HCT116 (cell line): ENCODE data around the gene DNASE1L3. TPM values are rescaled to one million over a fixed set of nuclear protein-coding genes. Genes with fewer than 3 reads are reported as not detected.

Experiments
- ATAC-seq: fragments of 200-7000 bp; cut with Tn5 transposase; 2 replicates; pipeline ENCODE4 v1.9.1; 2020; ENCODE audit warnings: mild to moderate bottlenecking, moderate library complexity
- BruUV-seq: library from RNA; stranded (reverse); fragments of 400-500 nt; replicated peaks from 2 replicates; lab custom pipeline; 2021; lab: Mats Ljungman, UMichigan
- CTCF ChIA-PET: fragments of 300-600 bp; sonication (Branson Sonifier 250); formaldehyde crosslinking; loops from one replicate; lab custom pipeline; 2021; ENCODE audit warnings: antibody characterized with exemption; lab: Charles Lee
- POLR2A ChIA-PET: fragments of 300-600, 350-600 bp; sonication (Branson Sonifier 250); formaldehyde crosslinking; loops from one replicate; lab custom pipeline; 2021; ENCODE audit warnings: antibody characterized with exemption; lab: Charles Lee
- RAD21 ChIA-PET, 2 experiments: fragments of 300-600 bp; sonication (Branson Sonifier 250); formaldehyde crosslinking; loops; one replicate each; lab custom pipeline; 2023; ENCODE audit warnings: low total read pairs in 2 of 2; ENCODE audit not compliant: uncharacterized antibody in 2 of 2, unreplicated experiment in 2 of 2, low non-redundant PET in 1 of 2; lab: Charles Lee
- DNase-seq: peaks from one replicate; pipeline ENCODE4 v3.0.0-alpha.2; 2010; ENCODE audit warnings: low read depth, low spot score
- H2AFZ ChIP-seq: fragments of 200-600 bp; shearing (Covaris generic), sonication (generic); 2 replicates; pipeline ENCODE4 v1.6.1; 2017; ENCODE audit warnings: low read depth, mixed run types, mixed read lengths, antibody characterized with exemption, low read length; ENCODE audit not compliant: poor library complexity, severe bottlenecking
- H3K27ac ChIP-seq: 2 replicates; pipeline ENCODE4 v1.5.1; 2012; ENCODE audit warnings: low read depth, low read length
- H3K27me3 ChIP-seq: fragments of 200-600 bp; sonication (generic); 2 replicates; pipeline ENCODE4 v1.6.1; 2016; ENCODE audit warnings: mixed run types, low read length, mixed read lengths; ENCODE audit not compliant: insufficient read depth
- H3K36me3 ChIP-seq, 2 experiments: fragments of 200-500 bp in 1 of 2; fragments of 200-600 bp in 1 of 2; sonication (Bioruptor generic) in 1 of 2; sonication (generic) in 1 of 2; 2 replicates each; pipeline versions ENCODE4 v1.5.1 to v1.6.1; 2014 to 2016; ENCODE audit warnings: low read length in 2 of 2, inconsistent platforms in 1 of 2, mixed read lengths in 1 of 2, mixed run types in 1 of 2; ENCODE audit not compliant: insufficient read depth in 2 of 2, control insufficient read depth in 1 of 2
- H3K4me1 ChIP-seq, 2 experiments: fragments of 200-600 bp in 1 of 2; sonication (generic) in 1 of 2; 2 replicates each; pipeline versions ENCODE4 v1.5.1 to v1.6.1; 2012 to 2017; ENCODE audit warnings: low read length in 2 of 2, inconsistent platforms in 1 of 2, mild to moderate bottlenecking in 1 of 2, mixed read lengths in 1 of 2, mixed run types in 1 of 2, moderate library complexity in 1 of 2; ENCODE audit not compliant: insufficient read depth in 2 of 2, control insufficient read depth in 1 of 2
- H3K4me2 ChIP-seq: fragments of 200-600 bp; sonication (generic); 2 replicates; pipeline ENCODE4 v1.6.1; 2017; ENCODE audit warnings: mixed run types, low read length, mixed read lengths
- H3K4me3 ChIP-seq, 2 experiments: fragments of 200-600 bp in 1 of 2; sonication (generic) in 1 of 2; replicated peaks in 1 of 2; 2 replicates each; pipeline ENCODE4 v1.5.1; 2011 to 2016; ENCODE audit warnings: low read length in 2 of 2, control low read depth in 1 of 2, low read depth in 1 of 2, mild to moderate bottlenecking in 1 of 2, mixed read lengths in 1 of 2, mixed run types in 1 of 2
- H3K79me2 ChIP-seq: fragments of 200-600 bp; sonication (generic); 2 replicates; pipeline ENCODE4 v1.6.1; 2017; ENCODE audit warnings: mild to moderate bottlenecking, mixed run types, low read length, moderate library complexity, mixed read lengths; ENCODE audit not compliant: insufficient read depth
- H3K9ac ChIP-seq: fragments of 200-600 bp; sonication (generic); 2 replicates; pipeline ENCODE4 v1.6.1; 2016; ENCODE audit warnings: low read length, mixed read lengths
- H3K9me2 ChIP-seq: fragments of 200-600 bp; sonication (generic), shearing (Covaris generic); 2 replicates; pipeline ENCODE4 v1.6.1; 2017; ENCODE audit warnings: mixed run types, mild to moderate bottlenecking, moderate library complexity; ENCODE audit not compliant: insufficient read depth
- H3K9me3 ChIP-seq, 2 experiments: fragments of 200-500 bp in 1 of 2; fragments of 200-600 bp in 1 of 2; sonication (Bioruptor generic) in 1 of 2; sonication (generic) in 1 of 2; 2 replicates each; pipeline ENCODE4 v1.6.1; 2014 to 2017; ENCODE audit warnings: low read length in 2 of 2, mixed read lengths in 2 of 2, inconsistent platforms in 1 of 2, low read depth in 1 of 2, mild to moderate bottlenecking in 1 of 2, mixed run types in 1 of 2, moderate library complexity in 1 of 2; ENCODE audit not compliant: control insufficient read depth in 1 of 2, insufficient read depth in 1 of 2
- H4K20me1 ChIP-seq: fragments of 200-600 bp; sonication (generic), shearing (Covaris generic); 2 replicates; pipeline ENCODE4 v1.6.1; 2017; ENCODE audit warnings: mixed run types, mild to moderate bottlenecking, moderate library complexity; ENCODE audit not compliant: insufficient read depth
- ATF3 ChIP-seq: IDR thresholded peaks from 2 replicates; pipeline ENCODE4 v1.6.1; 2012
- CBX3 ChIP-seq: IDR thresholded peaks from 2 replicates; pipeline ENCODE4 v1.6.1; 2012; ENCODE audit warnings: low read depth
- CEBPB ChIP-seq: IDR thresholded peaks from 2 replicates; pipeline ENCODE4 v1.6.1; 2012; ENCODE audit warnings: low read depth
- EGR1 ChIP-seq: IDR thresholded peaks from 2 replicates; pipeline ENCODE4 v1.6.1; 2012; ENCODE audit warnings: low read depth
- ELF1 ChIP-seq: IDR thresholded peaks from 2 replicates; pipeline ENCODE4 v1.6.1; 2012; ENCODE audit warnings: low read depth, borderline replicate concordance
- EZH2 ChIP-seq: fragments of 200-600 bp; sonication (generic); IDR thresholded peaks from 2 replicates; pipeline ENCODE4 v1.6.1; 2017; ENCODE audit warnings: antibody characterized with exemption, mixed run types
- EZH2phosphoT487 ChIP-seq: fragments of 200-600 bp; IDR thresholded peaks from 2 replicates; pipeline ENCODE4 v1.6.1; 2018; ENCODE audit warnings: antibody characterized with exemption, borderline replicate concordance
- FOSL1 ChIP-seq: IDR thresholded peaks from 2 replicates; pipeline ENCODE4 v1.6.1; 2012; ENCODE audit warnings: low read depth
- JUND ChIP-seq: IDR thresholded peaks from 2 replicates; pipeline ENCODE4 v1.6.1; 2012
- MAX ChIP-seq: IDR thresholded peaks from 2 replicates; pipeline ENCODE4 v1.6.1; 2012
- POLR2A ChIP-seq: IDR thresholded peaks from 2 replicates; pipeline ENCODE4 v1.7.0; 2011; ENCODE audit warnings: borderline replicate concordance; ENCODE audit not compliant: insufficient read depth, insufficient read length; ENCODE audit errors: extremely low read depth
- RAD21 ChIP-seq: IDR thresholded peaks from 2 replicates; pipeline ENCODE4 v1.6.1; 2012; ENCODE audit warnings: low read depth, mild to moderate bottlenecking
- SIN3A ChIP-seq: IDR thresholded peaks from 2 replicates; pipeline ENCODE4 v1.6.1; 2012; ENCODE audit warnings: low read depth
- SP1 ChIP-seq: IDR thresholded peaks from 2 replicates; pipeline ENCODE4 v1.6.1; 2012; ENCODE audit warnings: low read depth
- TCF7L2 ChIP-seq: IDR thresholded peaks from 2 replicates; pipeline ENCODE4 v1.7.0; 2011; ENCODE audit warnings: borderline replicate concordance, inconsistent platforms; ENCODE audit not compliant: insufficient read depth, insufficient read length; ENCODE audit errors: extremely low read depth
- ZBTB33 ChIP-seq: IDR thresholded peaks from 2 replicates; pipeline ENCODE4 v1.6.1; 2011; ENCODE audit warnings: mild to moderate bottlenecking, low read length, moderate library complexity; ENCODE audit not compliant: insufficient replicate concordance; ENCODE audit errors: extremely low read depth
- ZFX ChIP-seq: fragments of 450-650 bp; IDR thresholded peaks from 2 replicates; pipeline ENCODE4 v1.6.1; 2017
- ZNF274 ChIP-seq: fragments of 200-500 bp; sonication (Bioruptor generic); IDR thresholded peaks from 2 replicates; pipeline ENCODE4 v1.6.1; 2014; ENCODE audit warnings: mild to moderate bottlenecking, low read depth, low read length, inconsistent platforms
- intact Hi-C: fragments of 100-400 bp; cut with micrococcal nuclease; formaldehyde crosslinking; loops from 2 replicates; pipeline ENCODE4 v1.10.0; 2022
- total RNA-seq: library from RNA; stranded (reverse); gene quantifications from one replicate; pipeline ENCODE4 v1.2.1, GENCODE V29; 2021; ENCODE audit not compliant: unreplicated experiment

DNASE1L3 gene
- total RNA-seq, 1 experiment from 2014 or later = not detected

- H2AFZ ChIP-seq = no peak overlapping the region
- no peaks in the 10 kb centered on the region for H3K36me3 ChIP-seq
- H3K9me2 ChIP-seq = no peaks in the 10 kb centered on the region
- TF ChIP-seq ELF1 = no peak
- ATAC-seq (no peak), DNase-seq (no peak)
- H3K9me3 ChIP-seq = no peaks in the 10 kb centered on the region
- BruUV-seq = no TSS peak
- H3K4me3 ChIP-seq = no peak overlapping the region
- H3K9ac ChIP-seq = no peak overlapping the region
- ChIA-PET POLR2A (no interaction called here), CTCF (interaction anchor here (1.1 to 2.0 kb wide), 2 partner anchors 34 to 123 kb away, joined by 3 to 12 read pairs; partner anchors contain the start of genes HTD2 and RPP14), RAD21 (no interaction called here)
- H3K27ac ChIP-seq = no peak overlapping the region
- no peaks in the 10 kb centered on the region for H3K27me3 ChIP-seq
- intact Hi-C loops = no loop called here
- no peak overlapping the region for H3K4me2 ChIP-seq
- H4K20me1 ChIP-seq = no peaks in the 10 kb centered on the region
- H3K4me1 ChIP-seq = peaks cover 10 to 30% of the 10 kb centered on the region in 2 experiments; a peak in 3 of 4 replicates
- H3K79me2 ChIP-seq = no peaks in the 10 kb centered on the region
Measured at GRCh38 chr3:58183221-58183620, 27.6 kb downstream of the DNASE1L3 start.

GRCh38 chr3:58180940-58181587 is 29.7 kb downstream of the DNASE1L3 start:
- Histone ChIP-seq H3K9ac (no peak overlapping the region), H3K9me2 (no peaks in the 10 kb centered on the region), H3K4me1 (peaks cover 13 to 40% of the 10 kb centered on the region in 2 experiments; a peak in 3 of 4 replicates), H4K20me1 (no peaks in the 10 kb centered on the region), H3K9me3 (no peaks in the 10 kb centered on the region), H3K4me3 (no peak overlapping the region), H3K27me3 (no peaks in the 10 kb centered on the region), H3K4me2 (peak overlapping the region; percentile 48), H3K36me3 (no peaks in the 10 kb centered on the region), H3K79me2 (no peaks in the 10 kb centered on the region), H2AFZ (no peak overlapping the region), H3K27ac (no peak overlapping the region)
- intact Hi-C loops = no loop called here
- ChIA-PET RAD21 (no interaction called here), POLR2A (no interaction called here), CTCF (interaction anchor here (1.0 to 2.3 kb wide), 3 partner anchors 15 to 219 kb away, joined by 3 to 8 read pairs (median 4); no protein-coding TSS in a partner anchor)
- BruUV-seq = no TSS peak
- no peak for ATAC-seq
- DNase-seq = peak; percentile 45
- TF ChIP-seq ZBTB33 (no peak), ATF3 (no peak), CBX3 (no peak; the same call in 1 of the 2 replicates), SIN3A (no peak), TCF7L2 (no peak), SP1 (peak; percentile 54), JUND (peak; percentile 72), FOSL1 (peak; percentile 76), POLR2A (no peak), CEBPB (no peak), ELF1 (no peak), RAD21 (0 out of 2 replicates have a peak, but pooled peaks have one; percentile 4), EGR1 (no peak), ZNF274 (no peak), EZH2phosphoT487 (no peak), ZFX (no peak), EZH2 (no peak), MAX (no peak)
